Activated CD4-positive, CD25-positive, alpha-beta regulatory T cell treated with anti-CD3 and anti-CD28 coated beads, Interleukin-2, amount 50 U/mL, for 24 hours (primary cell): ENCODE data around the gene MYOG.

Source experiments
- ATAC-seq, 2 donors: fragments of 150-1000 bp; cut with Tn5 transposase; one replicate each; pipeline ENCODE4 v1.10.0; 2021; ENCODE audit warnings: mild to moderate bottlenecking in 1 of 2, moderate library complexity in 1 of 2

Gene MYOG

GRCh38 chr1:203045821-203046594 lies 39.8 kb downstream of the MYOG start:
- no peak for ATAC-seq

DNA sequence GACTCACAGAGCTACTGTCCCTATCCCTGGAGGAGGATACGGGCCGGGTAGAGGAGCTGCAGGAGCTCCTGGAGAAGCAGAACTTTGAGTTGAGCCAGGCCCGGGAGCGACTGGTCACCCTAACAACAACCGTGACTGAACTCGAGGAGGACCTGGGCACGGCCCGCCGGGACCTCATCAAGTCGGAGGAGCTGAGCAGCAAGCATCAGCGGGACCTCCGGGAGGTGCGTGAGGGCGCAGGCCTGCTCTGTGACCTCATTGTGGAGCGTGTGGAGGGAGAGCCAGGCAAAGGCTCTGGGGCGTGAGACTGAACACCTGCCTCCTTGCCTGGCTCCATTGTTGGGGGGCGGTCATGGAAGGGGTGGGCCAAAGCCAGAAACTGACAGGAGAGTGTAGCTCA lies 40.5 kb downstream of the MYOG start:
- ATAC-seq: no peak

DNA sequence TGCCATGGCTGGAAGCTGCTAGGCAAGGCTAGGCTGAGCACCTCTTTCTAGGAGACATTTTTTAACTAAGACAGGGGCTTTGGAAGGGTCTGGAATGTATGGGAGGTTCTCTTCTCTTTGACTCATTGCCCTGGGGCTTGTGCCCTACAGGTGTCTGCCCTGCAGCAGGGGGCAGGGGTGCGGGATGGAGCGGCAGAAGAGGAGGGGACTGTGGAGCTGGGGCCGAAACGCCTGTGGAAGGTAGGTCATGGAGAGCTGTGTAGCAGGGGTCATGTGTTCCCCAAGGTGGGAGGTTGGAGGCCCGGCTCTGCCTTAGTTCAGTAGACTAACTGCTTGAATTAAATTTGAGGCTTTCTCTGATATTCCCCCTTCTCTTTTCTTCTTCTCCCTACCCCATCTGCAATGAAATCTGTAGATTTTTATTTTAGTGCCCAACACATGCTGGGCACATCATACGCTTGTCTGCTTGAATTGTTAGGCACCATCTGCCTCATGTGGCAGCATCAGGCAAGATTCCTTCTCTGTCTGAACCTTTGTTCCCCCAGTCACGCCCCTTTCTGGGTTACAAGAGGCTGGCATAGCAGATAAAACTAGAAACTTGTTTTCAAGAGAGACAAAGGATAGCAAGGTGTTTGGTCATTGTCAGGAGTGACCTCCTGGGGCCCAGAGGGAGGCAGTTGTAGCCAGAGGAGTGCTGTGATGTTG lies 41.1 kb downstream of the MYOG start:
- ATAC-seq: no peak

DNA sequence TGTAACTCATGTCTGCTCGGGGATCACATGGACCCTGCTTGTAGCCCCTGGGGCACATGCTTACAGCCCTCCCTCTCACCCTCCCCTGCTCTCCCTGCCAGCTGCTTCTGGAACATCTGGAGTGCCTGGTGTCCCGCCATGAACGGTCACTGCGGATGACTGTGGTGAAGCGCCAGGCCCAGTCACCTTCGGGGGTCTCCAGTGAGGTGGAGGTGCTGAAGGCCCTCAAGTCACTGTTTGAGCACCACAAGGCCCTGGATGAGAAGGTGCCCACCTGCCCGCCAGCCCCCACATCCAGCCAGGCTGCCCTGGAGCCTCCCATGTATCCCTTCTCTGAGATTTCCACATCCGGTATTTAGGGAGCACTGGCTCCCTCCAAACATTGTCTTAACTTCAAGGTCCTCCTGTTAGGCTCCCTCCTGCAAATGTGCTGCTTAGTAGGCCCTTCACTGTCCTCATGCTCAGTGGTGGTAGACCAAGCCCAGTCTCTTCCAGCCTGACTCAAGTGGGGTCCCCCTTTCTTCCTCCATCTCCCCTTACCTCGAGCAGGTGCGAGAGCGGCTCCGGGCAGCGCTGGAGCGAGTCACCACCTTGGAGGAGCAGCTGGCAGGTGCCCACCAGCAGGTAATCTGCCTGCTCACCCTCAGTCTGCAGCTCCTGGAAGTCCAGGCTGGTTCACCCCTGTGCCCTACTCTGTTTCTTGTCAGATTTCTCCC lies 41.8 kb downstream of the MYOG start:
- no peak for ATAC-seq

DNA sequence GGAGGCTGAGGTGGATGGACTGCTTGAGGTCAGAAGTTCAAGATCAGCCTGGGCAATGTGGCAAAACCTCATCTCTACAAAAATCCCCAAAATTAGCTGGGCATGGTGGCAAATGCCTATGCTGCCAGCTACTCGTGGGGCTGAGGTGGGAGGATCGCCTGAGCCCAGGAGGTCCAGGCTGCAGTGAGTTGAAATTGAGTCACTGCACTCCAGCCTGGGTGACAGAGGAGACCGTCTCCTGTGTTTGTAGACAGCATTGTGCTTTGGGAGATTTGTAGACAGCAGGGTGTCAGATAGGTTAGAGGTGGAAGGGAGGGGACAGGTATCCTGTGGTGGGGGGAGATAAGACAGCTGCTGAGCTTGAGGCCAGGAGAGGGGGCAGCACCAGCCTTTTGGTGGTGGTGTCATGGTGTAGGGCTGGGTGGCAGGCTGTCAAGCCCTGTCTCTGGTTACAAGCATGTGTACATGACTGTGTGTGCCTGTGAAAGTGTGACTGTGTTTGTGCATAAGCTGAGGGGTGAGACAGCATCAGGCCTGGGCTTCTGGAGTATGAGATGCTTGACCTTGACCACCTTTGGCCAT lies 44.4 kb downstream of the MYOG start:
- ATAC-seq: no peak

DNA sequence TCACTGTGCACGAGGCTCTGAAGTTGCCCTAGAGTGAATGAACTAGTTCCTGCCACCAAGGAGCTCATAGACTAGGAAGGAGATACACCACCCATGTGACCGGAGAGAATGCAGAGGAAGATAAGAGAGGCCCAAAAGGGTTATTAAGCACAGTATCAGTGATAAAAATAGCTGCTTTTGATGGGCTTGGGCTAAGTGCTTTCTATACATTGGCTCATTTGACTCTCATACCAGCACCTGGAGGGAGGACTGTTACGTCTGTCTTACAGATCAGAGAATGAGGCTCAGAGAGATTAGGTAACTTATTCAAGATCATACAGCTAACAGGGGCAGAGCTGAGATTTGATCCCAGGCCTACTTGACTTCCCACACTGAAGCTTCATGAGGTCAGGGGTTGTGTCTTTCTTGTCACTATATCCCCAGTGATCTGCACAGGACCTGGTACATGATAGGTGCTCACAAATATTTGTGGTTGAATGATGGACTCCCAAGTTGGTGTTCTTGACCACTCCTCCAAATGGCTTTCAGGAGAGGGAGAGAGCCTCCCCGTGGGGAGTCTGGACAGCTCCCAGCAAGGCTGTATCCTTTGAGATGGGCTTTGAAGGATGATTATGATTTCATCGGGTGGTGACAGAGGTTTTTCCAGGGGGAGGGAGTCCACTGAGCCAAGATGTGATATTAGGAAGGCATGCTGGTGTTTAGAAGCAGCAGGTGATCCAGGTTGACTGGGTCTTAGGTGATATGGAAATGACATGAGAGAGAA lies 45.1 kb downstream of the MYOG start:
- no peak for ATAC-seq

DNA sequence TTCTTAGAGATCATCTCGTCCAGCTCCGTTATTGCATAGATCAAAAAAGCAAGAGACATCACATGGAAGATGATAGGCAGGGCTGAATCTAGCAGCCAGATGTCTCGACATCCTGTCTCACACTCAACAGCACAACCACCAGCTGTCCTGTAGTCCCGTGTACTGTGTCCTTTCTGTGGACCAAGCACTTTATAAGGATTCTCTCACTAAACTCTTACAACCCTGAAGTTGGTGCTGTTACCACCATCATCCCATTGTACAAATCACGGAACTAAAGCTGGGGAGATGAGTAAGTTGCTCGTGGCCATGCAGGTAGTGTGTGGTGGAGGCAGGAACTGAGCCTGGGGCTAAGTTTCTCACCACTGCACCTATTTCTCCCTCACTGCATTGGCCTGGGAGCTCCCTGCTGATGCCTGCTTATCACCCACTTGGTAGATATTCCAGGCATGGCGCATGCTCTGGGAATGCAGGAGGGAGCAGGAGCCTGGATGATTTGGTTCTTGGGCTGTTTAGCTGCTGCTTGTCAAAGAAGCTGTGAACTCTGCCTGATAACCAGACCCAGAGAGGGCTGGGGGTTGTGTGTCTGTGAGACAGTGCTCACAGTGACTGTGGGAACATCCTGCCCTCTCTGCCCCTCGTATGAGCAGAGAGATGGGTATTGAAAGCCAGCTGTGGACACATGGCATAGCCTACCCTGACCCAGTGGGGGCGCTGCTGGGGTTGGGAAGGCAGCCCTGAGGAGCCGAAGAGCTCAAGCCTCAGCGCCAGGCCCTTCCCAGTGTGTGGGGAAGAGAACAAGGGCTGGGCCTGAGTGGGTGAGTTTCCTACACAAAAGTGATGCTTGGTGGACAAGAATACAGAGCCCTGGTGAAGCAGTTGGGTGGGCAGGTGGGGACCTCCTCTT lies 46.0 kb downstream of the MYOG start:
- no peak for ATAC-seq

- peak; percentile 76 to 80 for ATAC-seq
These were observed 46.8 kb downstream of the MYOG start for GRCh38 chr1:203038891-203039608.

GRCh38 chr1:203038217-203038741 lies 47.5 kb downstream of the MYOG start:
- ATAC-seq: no peak

GRCh38 chr1:203037509-203038190 lies 48.2 kb downstream of the MYOG start:
- no peak for ATAC-seq

DNA sequence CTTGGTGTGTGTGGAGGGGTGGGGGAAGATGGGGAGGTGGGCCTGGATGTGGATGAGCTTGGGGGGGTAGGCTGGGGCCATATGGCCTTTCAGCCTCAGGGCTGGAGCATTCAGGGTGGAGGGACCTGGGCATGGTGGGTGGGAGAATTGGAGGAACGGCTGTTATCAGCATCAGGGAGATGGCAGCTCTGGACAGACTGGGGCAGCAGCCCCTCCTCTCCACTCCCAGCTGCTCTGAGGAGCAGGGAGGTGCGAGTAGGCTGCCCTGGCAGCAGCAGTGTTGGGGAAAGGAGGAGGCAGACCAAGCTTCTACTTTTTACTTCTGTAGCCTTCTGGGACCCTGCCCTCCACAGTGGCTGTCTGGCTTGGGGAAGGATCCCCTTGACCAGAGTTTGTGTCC lies 49.3 kb downstream of the MYOG start:
- ATAC-seq: no peak

DNA sequence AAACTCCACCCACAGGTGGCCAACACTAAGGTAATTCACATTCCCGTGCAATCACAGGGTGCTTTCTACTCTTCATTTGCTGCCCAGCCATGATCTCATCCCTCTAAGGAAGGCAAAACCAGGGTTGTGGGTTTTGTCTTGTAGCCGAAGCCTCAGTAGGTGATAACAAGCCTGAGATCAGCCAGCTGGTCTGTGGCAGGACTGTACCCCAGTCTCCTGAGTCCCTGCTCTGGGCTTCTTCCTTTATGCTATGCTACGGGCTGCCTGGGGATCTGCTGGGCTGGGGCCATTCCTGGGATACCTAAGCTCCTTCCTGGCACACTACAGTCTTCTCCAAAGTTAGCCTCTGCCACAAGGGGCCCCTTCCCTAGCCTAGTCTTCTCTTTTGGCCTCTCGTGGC lies 49.7 kb downstream of the MYOG start:
- ATAC-seq: no peak

DNA sequence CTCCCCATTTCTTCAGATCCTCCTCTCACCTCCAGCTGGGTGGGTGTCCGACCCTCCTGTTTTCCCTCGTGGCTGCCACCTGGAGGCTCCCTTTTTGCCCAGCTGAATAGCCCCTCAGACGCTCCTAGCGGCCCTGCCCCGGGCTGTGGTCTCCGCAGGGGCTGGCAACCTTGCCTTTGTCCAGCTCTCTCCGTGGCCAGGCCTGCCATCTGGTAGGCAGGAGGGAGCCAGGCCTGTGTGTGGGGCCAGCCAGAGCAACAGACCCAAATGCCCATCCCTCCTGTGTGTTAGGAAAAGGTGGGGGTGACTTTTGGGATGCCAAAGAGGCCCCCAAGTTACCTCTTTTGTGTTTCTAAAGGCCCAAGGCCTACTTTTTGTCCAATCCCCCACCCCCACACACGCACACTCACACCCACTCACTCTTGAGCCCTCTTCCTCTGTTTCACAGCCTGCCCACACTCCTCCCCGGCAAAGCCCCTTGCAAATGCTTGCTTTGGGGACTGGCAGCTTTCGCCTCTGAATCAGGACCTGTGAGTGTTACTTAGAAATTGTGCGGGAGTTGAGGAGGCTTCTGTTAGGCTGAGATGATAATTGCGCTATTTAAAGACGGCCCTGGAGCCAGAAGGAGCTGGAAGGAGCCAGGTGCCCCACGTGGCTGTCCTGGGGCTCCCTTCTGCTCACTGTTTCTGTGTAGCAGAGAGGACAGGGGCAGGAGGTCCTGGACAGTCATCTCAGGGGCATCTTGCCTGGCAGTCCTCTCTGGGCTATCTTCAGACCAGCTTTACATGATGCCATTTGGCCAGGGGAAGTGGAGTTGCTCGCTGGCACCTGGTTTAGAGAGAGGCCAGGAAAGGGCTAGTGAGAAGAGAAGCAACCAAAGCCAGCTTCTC lies 50.5 kb downstream of the MYOG start:
- no peak for ATAC-seq

- no peak for ATAC-seq
These were observed 51.2 kb downstream of the MYOG start for GRCh38 chr1:203034422-203035110.

DNA sequence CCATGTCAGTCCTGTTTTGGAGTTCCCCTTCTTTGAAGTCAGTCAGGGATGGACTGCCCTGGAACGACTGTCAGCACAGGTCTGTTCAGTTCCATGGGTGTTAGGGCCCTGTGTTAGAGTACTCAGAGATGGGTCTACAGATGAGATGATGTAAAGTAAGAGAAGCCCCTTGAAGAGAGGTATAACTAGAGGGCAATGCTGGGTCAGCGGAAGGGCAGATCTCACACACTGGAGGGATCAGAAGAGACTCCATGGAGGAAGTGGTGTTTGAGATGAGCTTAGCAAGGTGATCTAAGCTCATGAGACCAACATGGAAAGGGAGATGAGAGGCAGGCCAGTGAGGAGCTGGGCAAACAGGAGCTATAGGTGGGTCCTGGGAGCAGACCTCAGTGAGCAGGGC lies 51.9 kb downstream of the MYOG start:
- ATAC-seq: no peak

GRCh38 chr1:203033287-203033686 lies 52.5 kb downstream of the MYOG start:
- no peak for ATAC-seq
